HepG2 (cell line): ENCODE data around the gene YY1. TPM values are rescaled to one million over a fixed set of nuclear protein-coding genes. Genes with fewer than 3 reads are reported as not detected.

Source experiments
- ARID2 ChIP-seq: sonication (generic); formaldehyde crosslinking; IDR thresholded peaks from 2 replicates; pipeline ENCODE4 v1.8.1; 2022; ENCODE audit warnings: mild to moderate bottlenecking, missing genetic modification reagents, borderline replicate concordance
- ATF6 ChIP-seq: sonication (generic); formaldehyde crosslinking; conservative IDR thresholded peaks from 2 replicates; pipeline ENCODE4 v1.4.0; 2020; ENCODE audit warnings: missing genetic modification reagents
- CBX1 ChIP-seq: IDR thresholded peaks from one replicate; pipeline ENCODE4 v1.6.1; 2016; ENCODE audit warnings: antibody characterized with exemption, low read depth
- CBX2 ChIP-seq, 2 experiments: fragments of 200-600 bp in 1 of 2; sonication (generic); formaldehyde crosslinking in 1 of 2; IDR thresholded peaks; 2 replicates each; pipeline versions ENCODE4 v1.7.0 to v1.8.1; 2018 to 2022; ENCODE audit warnings: low read depth in 2 of 2, low read length in 1 of 2, mild to moderate bottlenecking in 1 of 2, missing genetic modification reagents in 1 of 2
- CENPX ChIP-seq: sonication (generic); formaldehyde crosslinking; IDR thresholded peaks from 2 replicates; pipeline ENCODE4 v1.9.0; 2021; ENCODE audit warnings: mild to moderate bottlenecking, missing genetic modification reagents, moderate library complexity
- ISX ChIP-seq: sonication (generic); formaldehyde crosslinking; conservative IDR thresholded peaks from 2 replicates; pipeline ENCODE4 v1.5.0; 2020; ENCODE audit warnings: missing genetic modification reagents
- JUNB ChIP-seq: sonication (generic); formaldehyde crosslinking; IDR thresholded peaks from 2 replicates; pipeline ENCODE4 v1.8.0; 2022; ENCODE audit warnings: missing genetic modification reagents, mild to moderate bottlenecking, borderline replicate concordance
- KDM2A ChIP-seq: sonication (generic); formaldehyde crosslinking; IDR thresholded peaks from 2 replicates; pipeline ENCODE4 v1.4.0; 2020; ENCODE audit warnings: low read depth, missing genetic modification reagents, borderline replicate concordance
- MATR3 ChIP-seq: sonication (generic); formaldehyde crosslinking; IDR thresholded peaks from 2 replicates; pipeline ENCODE4 v1.4.0; 2020; ENCODE audit warnings: missing genetic modification reagents
- REXO4 ChIP-seq: sonication (generic); formaldehyde crosslinking; IDR thresholded peaks from 2 replicates; pipeline ENCODE4 v1.8.0; 2022; ENCODE audit warnings: missing genetic modification reagents, mild to moderate bottlenecking, borderline replicate concordance
- RXRB ChIP-seq: IDR thresholded peaks from 2 replicates; pipeline ENCODE4 v1.6.1; 2016; ENCODE audit warnings: borderline replicate concordance, missing genetic modification reagents, missing compliant biosample characterization
- YY1 ChIP-seq: IDR thresholded peaks from 2 replicates; pipeline ENCODE4 v1.6.1; 2011; ENCODE audit warnings: low read length, low read depth, moderate library complexity, mild to moderate bottlenecking; ENCODE audit not compliant: insufficient read depth, insufficient replicate concordance
- ZBTB49 ChIP-seq: sonication (generic); formaldehyde crosslinking; IDR thresholded peaks from 2 replicates; pipeline ENCODE4 v1.4.0; 2020; ENCODE audit warnings: missing genetic modification reagents, borderline replicate concordance
- ZNF20 ChIP-seq: sonication (generic); formaldehyde crosslinking; IDR thresholded peaks from 2 replicates; pipeline ENCODE4 v1.4.0; 2020; ENCODE audit warnings: mild to moderate bottlenecking, moderate library complexity, missing genetic modification reagents
- ZNF253 ChIP-seq: sonication (generic); formaldehyde crosslinking; IDR thresholded peaks from 2 replicates; pipeline ENCODE4 v1.8.0; 2022; ENCODE audit warnings: mild to moderate bottlenecking, missing genetic modification reagents, borderline replicate concordance
- ZNF260 ChIP-seq: sonication (generic); formaldehyde crosslinking; IDR thresholded peaks from 2 replicates; pipeline ENCODE4 v1.4.0; 2020; ENCODE audit warnings: missing genetic modification reagents, low read depth, mild to moderate bottlenecking, borderline replicate concordance
- ZNF263 ChIP-seq: sonication (generic); formaldehyde crosslinking; IDR thresholded peaks from 2 replicates; pipeline ENCODE4 v1.4.0; 2020; ENCODE audit warnings: missing genetic modification reagents
- ZNF292 ChIP-seq: sonication (generic); formaldehyde crosslinking; IDR thresholded peaks from 2 replicates; pipeline ENCODE4 v1.8.1; 2022; ENCODE audit warnings: mild to moderate bottlenecking, low read depth, missing genetic modification reagents, borderline replicate concordance
- ZNF672 ChIP-seq: sonication (generic); formaldehyde crosslinking; IDR thresholded peaks from 2 replicates; pipeline ENCODE4 v1.8.1; 2022; ENCODE audit warnings: missing genetic modification reagents
- ZNF678 ChIP-seq: sonication (generic); formaldehyde crosslinking; IDR thresholded peaks from 2 replicates; pipeline ENCODE4 v1.4.0; 2020; ENCODE audit warnings: mild to moderate bottlenecking, missing genetic modification reagents
- ZNF878 ChIP-seq: sonication (generic); formaldehyde crosslinking; IDR thresholded peaks from 2 replicates; pipeline ENCODE4 v1.8.1; 2023; ENCODE audit warnings: mild to moderate bottlenecking, missing genetic modification reagents, moderate library complexity
- polyA plus RNA-seq, 8 experiments: library from polyadenylated mRNA; depleted of rRNA in 3 of 8; stranded (reverse) in 7 of 8; unstranded in 1 of 8; fragments of >200 nt; fragmentation: Illumina TruSeq in 4 of 8; extraction: Trizol in 4 of 8; gene quantifications; 2 replicates each; pipeline versions ENCODE4 v1.2.1 to v1.2.3, GENCODE V29; 2011 to 2016; ENCODE audit warnings: low read depth in 4 of 8, missing spikeins in 1 of 8, mixed read lengths in 1 of 8; ENCODE audit not compliant: insufficient read depth in 1 of 8
- total RNA-seq, 5 experiments: library from RNA; depleted of rRNA; stranded (reverse); fragments of >200 nt; fragmentation: Illumina TruSeq; extraction: Trizol; gene quantifications; 2 replicates each; pipeline ENCODE4 v1.2.3, GENCODE V29; 2016; ENCODE audit warnings: low read depth in 1 of 5
- TF ChIP-seq, protein P1 (sequence below): sonication (generic); formaldehyde crosslinking; IDR thresholded peaks from 2 replicates; pipeline ENCODE4 v1.5.0; 2020; ENCODE audit warnings: missing genetic modification reagents
- TF ChIP-seq, protein P2 (sequence below): sonication (generic); formaldehyde crosslinking; IDR thresholded peaks from 2 replicates; pipeline ENCODE4 v1.5.0; 2020; ENCODE audit warnings: missing genetic modification reagents

The YY1 gene
- total and polyA plus RNA-seq, 2 of the 13 experiments (the other 11 are each of a cell fraction or from before 2014, with no cell fraction given), result 29.4 to 68.1 TPM

GRCh38 chr14:100306101-100306997 lies 67.4 kb downstream of the YY1 start, which contains the start of gene SLC25A29 (continued):
- no peak for TF ChIP-seq ZNF878
- TF ChIP-seq ZNF263, result no peak
- no peak for TF ChIP-seq ISX (CRISPR knock-in tag)
- TF ChIP-seq CENPX (CRISPR knock-in tag), result no peak
- no peak for TF ChIP-seq ZNF678 (CRISPR knock-in tag)
- no peak for TF ChIP-seq ZNF260
- TF ChIP-seq, protein P1, sequence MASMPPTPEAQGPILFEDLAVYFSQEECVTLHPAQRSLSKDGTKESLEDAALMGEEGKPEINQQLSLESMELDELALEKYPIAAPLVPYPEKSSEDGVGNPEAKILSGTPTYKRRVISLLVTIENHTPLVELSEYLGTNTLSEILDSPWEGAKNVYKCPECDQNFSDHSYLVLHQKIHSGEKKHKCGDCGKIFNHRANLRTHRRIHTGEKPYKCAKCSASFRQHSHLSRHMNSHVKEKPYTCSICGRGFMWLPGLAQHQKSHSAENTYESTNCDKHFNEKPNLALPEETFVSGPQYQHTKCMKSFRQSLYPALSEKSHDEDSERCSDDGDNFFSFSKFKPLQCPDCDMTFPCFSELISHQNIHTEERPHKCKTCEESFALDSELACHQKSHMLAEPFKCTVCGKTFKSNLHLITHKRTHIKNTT (CRISPR knock-in tag), result no peak
- peak; percentile 65 for TF ChIP-seq KDM2A
- no peak for TF ChIP-seq ZBTB49 (CRISPR knock-in tag)
- no peak for TF ChIP-seq ATF6 (CRISPR knock-in tag)
- no peak for TF ChIP-seq REXO4 (CRISPR knock-in tag)
- TF ChIP-seq ZNF672 (CRISPR knock-in tag), result no peak
- 0 out of 2 replicates have a peak, but pooled peaks have one; percentile 62 for TF ChIP-seq ZNF20 (CRISPR knock-in tag)
- no peak; the same call in 1 of the 2 replicates for TF ChIP-seq RXRB (CRISPR knock-in tag)
- peak; percentile 41 for TF ChIP-seq YY1
- no peak for TF ChIP-seq ZNF253 (CRISPR knock-in tag)
- TF ChIP-seq ZNF292 (CRISPR knock-in tag), result no peak
- TF ChIP-seq, protein P2, sequence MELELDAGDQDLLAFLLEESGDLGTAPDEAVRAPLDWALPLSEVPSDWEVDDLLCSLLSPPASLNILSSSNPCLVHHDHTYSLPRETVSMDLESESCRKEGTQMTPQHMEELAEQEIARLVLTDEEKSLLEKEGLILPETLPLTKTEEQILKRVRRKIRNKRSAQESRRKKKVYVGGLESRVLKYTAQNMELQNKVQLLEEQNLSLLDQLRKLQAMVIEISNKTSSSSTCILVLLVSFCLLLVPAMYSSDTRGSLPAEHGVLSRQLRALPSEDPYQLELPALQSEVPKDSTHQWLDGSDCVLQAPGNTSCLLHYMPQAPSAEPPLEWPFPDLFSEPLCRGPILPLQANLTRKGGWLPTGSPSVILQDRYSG, result no peak
- TF ChIP-seq ARID2 (CRISPR knock-in tag), result no peak
- TF ChIP-seq MATR3 (CRISPR knock-in tag), result no peak
- no peak for TF ChIP-seq CBX1
- no peak for TF ChIP-seq JUNB (CRISPR knock-in tag)
- no peak for TF ChIP-seq CBX2 (IDR thresholded peaks at IDR 0.05; ENCODE audit: low read depth, low read length)
- no peak for TF ChIP-seq CBX2 (CRISPR knock-in tag; IDR thresholded peaks at IDR 0.05; ENCODE audit: low read depth)
